Measurements from ENCODE around the gene TUT7.
"Not testable (repeated sequence)": the region's sequence is repeated elsewhere in the genome, so short reads cannot be mapped to it uniquely, and the experiment has no call there.

The TUT7 gene

DNA sequence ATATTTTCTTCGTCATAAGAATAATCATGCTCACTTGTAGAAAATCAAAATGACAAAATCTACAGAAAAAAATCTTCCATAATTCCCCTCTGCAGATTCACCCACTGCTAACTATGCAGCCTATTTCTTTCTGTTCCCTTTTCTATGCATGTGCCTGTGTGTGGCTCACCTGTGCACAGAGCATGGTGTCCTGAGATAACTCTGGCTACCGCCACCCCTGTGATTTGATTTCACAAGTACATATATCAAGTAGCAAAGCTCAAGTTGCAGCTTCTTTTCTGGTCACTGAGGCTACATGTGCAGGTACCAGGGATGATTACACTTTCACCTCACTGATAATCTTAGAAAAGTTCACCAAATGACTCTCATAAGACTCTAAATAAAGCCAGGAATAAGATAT is 53.5 kb downstream of the TUT7 start:
- DNase-seq (ENCODE audit: low read depth): no peak

GRCh38 chr9:86298873-86299272 is 55.3 kb downstream of the TUT7 start:
- no peak for DNase-seq (ENCODE audit: low read depth)

DNA sequence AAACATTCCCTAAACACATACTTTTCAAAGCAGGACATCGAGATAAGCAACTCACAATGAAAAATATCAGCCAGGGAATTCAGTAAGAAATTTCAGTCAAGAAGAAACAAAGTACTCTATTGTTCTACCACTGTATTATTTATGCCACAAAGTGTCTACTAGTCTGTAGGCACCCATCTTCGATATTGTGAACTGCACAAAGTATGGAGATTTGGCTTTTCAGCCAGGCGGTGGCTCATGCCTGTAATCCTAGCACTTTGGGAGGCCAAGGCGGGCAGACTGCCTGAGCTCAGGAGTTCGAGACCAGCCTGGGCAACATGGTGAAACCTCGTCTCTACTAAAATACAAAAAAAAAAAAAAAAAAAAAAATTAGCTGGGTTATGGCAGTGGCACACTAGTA is 63.9 kb downstream of the TUT7 start:
- DNase-seq (ENCODE audit: low read depth): not testable (repeated sequence)

GRCh38 chr9:86288499-86289198 is 65.6 kb downstream of the TUT7 start:
- DNase-seq (ENCODE audit: low read depth): no peak

DNA sequence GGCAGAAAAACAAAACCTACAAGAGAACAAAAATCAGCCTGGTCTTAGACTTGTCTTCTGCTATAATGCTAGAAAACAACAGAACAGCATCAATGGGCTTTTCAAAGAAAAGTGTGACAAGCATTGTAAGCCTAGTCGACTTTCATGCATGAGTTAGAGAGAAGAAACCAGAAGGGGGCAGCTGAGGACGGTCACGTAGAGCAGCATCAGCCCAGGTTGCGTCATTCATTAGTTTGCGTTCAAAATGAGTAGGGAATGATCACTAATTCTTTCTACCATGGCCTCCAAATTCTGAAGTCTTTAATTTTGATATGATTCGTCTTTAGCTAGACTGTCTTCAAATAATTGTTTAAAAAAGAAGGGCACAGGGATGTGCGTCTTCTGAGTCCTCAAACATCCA is 67.2 kb downstream of the TUT7 start:
- peak; percentile 77 for DNase-seq (ENCODE audit: low read depth)

DNA sequence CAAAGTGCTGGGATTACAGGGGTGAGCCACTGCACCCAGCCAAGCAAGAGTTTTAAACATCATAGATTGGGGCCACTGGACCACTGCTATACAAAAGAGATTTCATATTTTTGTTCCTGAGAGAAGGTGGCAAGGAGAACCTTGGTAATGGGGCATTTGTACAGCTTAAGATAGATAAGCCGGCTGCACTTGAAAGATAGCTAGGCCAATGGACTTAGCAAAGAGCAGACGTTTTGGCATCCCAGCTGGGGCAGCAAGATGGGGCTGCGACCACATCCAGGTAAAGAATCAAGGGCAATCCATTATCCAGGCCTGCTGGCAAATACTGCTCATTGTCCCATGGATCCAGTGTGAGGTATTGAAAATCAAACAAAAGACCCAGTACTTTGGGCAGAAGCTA is 67.9 kb downstream of the TUT7 start:
- DNase-seq (ENCODE audit: low read depth): no peak

- no peak for DNase-seq (ENCODE audit: low read depth)
These were observed 68.9 kb downstream of the TUT7 start for GRCh38 chr9:86285261-86285660.

DNA sequence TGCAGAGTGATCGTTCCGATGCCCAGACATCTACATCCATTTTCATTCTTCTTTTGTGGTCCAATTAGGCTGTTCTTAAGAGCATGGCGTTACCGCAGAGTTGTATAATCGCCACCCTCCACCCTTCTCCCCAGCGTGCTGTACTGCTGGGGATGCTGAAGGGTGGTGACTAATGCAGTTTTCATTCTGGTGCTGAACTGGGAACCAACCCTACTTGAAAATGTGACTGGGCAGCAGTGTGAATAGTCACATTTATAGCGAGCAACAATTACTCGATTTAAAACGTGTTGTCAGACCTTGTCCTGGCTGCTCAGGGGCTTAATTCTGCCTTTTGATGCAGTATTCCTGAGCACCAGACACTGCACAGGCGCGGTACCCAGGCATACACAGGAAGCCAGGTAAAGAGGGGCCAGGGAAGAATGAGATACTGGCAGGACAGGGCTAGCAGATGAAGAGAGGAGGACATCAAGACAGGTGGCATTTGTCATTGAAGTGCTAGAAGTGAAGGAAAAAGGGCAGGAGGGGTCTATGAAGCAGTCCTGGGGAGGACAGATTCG is 71.2 kb downstream of the TUT7 start:
- peak; percentile 89 for DNase-seq (ENCODE audit: low read depth)

GRCh38 chr9:86282077-86282978 is 71.9 kb downstream of the TUT7 start, which contains the start of gene ISCA1:
ISCA1 (minus strand) TSS chr9:86282538; CDS start chr9:86282458, 80 bp downstream.
- peak; percentile 84 for DNase-seq (ENCODE audit: low read depth)

GRCh38 chr9:86281593-86282076 is 72.6 kb downstream of the TUT7 start:
- peak; percentile 11 for DNase-seq (ENCODE audit: low read depth)

DNA sequence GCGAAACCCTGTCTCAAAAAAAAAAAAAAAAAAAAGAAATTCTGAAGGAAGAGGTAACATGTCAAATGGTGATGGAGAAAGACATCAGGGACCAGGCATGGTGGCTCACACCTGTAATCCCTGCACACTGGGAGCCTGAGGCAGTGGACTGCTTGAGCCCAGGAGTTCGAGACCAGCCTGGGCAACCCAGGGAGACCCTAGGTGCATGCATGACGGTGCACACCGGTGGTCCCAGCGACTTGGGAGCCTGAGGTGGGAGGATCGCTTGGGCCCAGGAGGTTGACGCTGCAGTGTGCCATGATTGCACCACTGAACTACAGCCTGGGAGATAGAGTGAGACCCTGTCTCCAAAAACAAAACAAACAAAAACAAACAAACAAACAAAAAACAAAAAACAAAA is 73.6 kb downstream of the TUT7 start:
- DNase-seq (ENCODE audit: low read depth): no peak

DNA sequence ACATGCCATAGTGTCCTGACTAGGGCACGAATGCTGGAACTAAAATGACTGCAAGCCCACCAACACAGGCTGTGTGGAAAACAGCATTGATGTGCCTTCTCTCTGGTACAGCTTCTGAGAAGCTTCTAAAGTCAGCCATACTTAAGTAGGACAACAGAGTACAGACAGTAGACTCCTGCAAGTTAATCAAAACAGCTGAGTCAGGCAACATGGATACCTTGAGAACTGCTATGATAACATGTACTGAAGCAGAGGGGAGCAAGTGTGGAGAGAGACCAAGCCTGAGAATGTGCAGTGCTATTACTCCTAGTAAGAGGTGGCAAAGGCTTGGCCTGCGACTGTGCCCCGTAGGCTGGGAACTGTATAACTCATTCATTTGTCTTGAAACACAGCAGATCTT is 74.4 kb downstream of the TUT7 start:
- peak; percentile 36 for DNase-seq (ENCODE audit: low read depth)

DNA sequence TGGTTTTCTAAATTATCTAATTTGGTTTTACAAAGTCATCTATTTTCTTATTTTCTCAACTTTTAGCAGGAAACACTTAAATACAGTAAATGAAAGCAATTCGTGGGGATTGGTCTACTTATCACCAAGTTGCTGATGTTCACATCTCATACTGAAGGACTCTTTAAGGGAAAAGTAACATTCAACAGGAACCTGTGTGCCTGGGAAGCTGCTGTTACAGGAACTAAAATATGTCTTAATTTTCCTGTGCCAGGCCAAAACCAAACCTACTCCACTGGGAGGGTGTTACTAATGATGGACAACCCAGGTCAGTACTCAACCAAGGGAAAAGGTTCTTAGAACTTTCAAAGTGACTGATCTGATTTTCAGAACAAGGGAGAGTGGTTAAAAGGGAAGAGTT is 77.1 kb downstream of the TUT7 start:
- DNase-seq (ENCODE audit: low read depth): no peak

DNA sequence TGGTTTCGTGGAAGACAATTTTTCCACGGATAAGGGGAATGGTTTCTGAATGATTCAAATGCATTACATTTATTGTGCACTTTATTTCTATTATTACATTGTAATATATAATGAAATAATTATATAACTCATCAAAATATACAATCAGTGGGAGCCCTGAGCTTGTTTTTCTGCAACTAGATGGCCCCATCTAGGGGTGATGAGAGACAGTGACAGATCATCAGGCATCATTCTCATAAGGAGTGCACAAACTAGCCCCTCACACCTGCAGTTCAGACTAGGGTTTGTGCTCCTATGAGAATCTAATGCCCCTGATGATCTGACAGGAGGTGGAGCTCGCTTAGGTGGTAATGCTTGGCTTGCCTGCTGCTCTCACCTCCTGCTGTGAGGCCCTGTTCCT is 78.2 kb downstream of the TUT7 start:
- DNase-seq (ENCODE audit: low read depth): peak; percentile 15

- DNase-seq (ENCODE audit: low read depth): no peak
These were observed 79.2 kb downstream of the TUT7 start for GRCh38 chr9:86274821-86275643.

DNA sequence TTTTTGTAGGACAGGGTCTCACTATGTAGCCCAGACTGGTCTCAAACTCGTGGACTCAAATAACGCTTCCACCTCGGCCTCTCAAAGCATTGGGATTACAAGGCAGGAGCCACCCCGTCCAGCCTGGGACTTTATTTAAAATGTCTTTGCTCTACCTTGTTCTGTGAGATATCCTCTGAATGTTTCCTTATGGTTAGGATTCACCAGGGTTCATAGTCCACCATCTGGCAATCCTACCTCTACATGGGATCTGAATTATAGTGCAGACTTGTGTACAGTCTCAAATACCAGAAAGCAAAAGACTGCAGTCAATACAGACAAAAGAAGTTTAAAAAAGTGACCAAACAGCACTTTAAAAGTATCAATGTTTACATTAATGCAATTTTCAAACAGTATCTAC is 82.0 kb downstream of the TUT7 start:
- DNase-seq (ENCODE audit: low read depth): no peak

DNA sequence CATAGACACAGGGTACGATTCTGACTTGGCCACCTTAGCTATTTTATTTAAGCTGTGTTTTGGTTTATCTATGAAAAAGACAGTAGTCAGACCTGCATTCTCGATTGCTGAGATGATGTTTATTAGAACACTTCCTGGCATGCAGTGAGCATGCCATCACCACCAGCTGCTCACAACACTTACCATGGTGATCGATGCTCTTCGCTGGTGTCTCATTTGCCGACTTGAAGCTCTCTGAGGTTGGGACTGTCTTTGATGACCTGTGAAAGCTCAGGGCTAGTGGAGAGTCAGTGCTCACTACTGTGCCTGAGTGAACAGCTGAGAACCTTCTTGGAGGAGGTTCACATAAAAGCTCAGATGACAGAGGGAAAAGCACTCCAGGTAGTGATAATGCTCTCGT is 90.3 kb downstream of the TUT7 start:
- DNase-seq (ENCODE audit: low read depth): no peak

DNA sequence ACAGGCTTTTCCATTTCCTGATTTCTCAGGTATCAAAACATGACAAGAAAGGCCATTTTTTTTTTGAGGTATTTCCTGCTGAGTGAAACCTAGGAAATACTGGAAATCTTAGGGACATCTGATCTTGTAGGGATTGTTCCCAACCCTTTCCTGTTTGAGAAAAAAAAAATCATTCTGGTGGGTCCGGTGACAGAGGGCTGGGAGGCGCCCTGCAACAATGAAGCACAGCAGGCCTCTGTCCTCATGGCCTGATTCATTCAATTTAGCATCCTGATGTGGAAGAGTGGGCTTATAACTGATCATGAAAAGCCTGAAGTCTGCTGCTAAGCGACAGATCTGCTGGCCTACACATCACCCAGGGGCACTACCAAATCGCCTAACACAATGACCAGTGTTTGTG is 91.7 kb downstream of the TUT7 start:
- DNase-seq (ENCODE audit: low read depth): no peak

- DNase-seq (ENCODE audit: low read depth): no peak
These were observed 94.7 kb downstream of the TUT7 start, which contains the start of gene C9orf153 for GRCh38 chr9:86259557-86259956. C9orf153 (minus strand) TSS chr9:86259657; CDS start chr9:86229603, 30,054 bp downstream.

GRCh38 chr9:86257391-86257790 is 96.8 kb downstream of the TUT7 start:
- no peak for DNase-seq (ENCODE audit: low read depth)

DNA sequence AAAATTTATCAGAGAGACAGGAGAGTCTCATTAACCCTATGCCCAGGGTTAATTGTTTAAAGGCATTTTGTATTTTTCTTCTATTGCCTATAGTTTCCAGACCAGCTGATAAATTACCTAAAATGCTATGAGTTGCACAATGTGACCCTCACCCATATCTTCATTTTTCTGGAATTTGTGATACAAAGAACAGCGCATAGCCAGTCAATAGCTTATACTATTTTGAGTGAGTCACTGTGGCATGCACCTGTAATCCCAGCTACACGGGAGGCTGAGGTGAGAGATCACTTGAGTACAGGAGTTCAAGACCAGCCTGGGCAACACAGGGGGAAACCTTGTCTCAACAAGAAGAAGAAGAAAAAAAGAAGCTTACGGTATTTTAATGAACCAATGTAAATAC is 97.6 kb downstream of the TUT7 start:
- no peak for DNase-seq (ENCODE audit: low read depth)

GRCh38 chr9:86253577-86253976 is 100.6 kb downstream of the TUT7 start:
- no peak for DNase-seq (ENCODE audit: low read depth)

Data from amniotic epithelial cell (primary cell).